NCI-H146 treated with DMSO at 0.1 percent for 48 hours (cell line): ENCODE results near the gene SYCP2L.
A peak's percentile ranks its signal among the peaks of the same experiment; 100 is the strongest.

ENCODE experiments used
- DNase-seq: peaks from one replicate; lab custom pipeline; 2025; ENCODE audit not compliant: unreplicated experiment; lab: John Stamatoyannopoulos, UW

The SYCP2L gene

DNA sequence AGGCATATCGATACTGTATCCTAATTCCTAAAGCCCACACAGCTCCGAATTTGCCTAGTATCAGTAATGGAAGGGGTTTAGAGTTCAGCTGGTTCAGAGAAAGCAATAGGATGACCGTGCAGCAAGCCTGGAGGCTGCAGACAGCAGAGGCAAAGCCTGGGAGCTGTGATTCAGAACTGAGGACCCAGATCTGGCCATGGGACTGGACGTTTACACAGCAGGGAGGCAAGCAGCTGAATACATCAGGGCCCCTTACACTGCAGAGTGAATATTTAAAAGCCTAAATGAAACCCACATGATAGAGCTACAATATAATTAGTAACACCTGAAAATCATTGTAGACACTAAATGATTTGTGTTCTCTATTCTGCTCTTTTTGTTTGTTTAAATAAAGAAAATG lies 119.2 kb downstream of the SYCP2L start:
- DNase-seq, result peak; percentile 38

GRCh38 chr6:11007715-11008608 lies 121.1 kb downstream of the SYCP2L start:
- no peak for DNase-seq

DNA sequence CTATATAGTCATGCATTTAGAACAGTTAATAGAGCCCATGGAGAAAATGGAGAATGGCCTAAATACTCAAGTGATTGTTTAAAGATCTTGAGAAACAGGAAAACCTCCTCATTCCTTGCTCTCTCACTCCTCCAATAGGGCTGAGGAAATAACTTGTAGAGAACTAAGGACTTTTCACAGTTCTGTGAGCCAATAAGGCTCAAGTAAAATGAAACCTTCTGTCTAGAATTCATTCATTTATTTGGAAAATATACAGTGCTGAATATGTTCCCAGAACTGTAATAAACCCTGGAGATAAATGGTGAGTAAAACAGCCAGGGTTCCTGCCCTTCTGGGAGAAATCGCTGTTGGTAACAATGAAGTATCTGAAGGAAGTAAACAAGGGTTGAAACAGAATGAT lies 122.0 kb downstream of the SYCP2L start:
- DNase-seq, result no peak

- no peak for DNase-seq
Observed at GRCh38 chr6:11009353-11009752, 122.5 kb downstream of the SYCP2L start.

DNA sequence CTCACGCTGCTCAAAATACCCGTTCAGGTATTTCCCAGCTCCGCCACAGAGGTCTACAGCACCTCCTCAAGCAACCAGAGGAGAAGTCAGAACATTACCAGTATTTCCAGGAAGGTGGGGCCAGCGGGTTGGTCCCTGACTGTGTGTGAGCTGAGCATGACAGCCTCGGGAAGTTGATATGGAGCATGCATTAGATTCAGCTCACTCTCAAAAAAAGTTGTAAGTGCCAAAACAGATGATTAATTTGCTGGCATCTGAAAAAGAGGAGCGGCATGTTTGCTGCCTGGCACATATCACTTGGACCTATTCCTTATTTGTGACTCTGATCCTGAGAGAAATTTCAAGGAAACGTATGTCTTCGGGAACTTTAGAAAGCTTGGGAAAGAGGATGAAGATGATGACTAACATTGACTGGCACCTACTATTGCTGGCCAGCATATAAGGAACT lies 125.0 kb downstream of the SYCP2L start:
- no peak for DNase-seq

DNA sequence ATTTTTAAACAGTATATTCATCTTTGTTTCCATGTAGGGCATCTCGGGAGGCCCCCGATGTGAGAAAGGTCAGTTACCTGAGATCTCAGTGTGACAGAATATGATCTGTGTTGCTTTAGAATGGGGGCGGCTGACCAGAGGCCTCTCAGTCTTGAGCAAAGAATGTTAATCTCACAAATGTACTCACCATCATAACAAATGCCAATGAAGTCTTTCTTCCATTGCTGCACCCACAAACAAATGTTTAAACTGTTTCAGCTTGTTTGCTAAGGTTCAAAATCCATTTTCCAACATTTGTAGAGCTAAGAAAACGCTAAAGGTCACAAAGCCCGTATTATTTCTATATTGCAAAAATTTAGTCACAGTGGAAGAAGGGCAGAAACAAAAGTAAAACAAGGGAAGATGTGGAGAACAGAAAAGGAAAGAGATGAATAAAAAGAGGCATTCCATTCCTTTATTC lies 125.5 kb downstream of the SYCP2L start:
- no peak for DNase-seq

- DNase-seq, result no peak
Observed at GRCh38 chr6:11012976-11013720, 126.3 kb downstream of the SYCP2L start.

GRCh38 chr6:11013721-11014070 lies 126.8 kb downstream of the SYCP2L start:
- no peak for DNase-seq

DNA sequence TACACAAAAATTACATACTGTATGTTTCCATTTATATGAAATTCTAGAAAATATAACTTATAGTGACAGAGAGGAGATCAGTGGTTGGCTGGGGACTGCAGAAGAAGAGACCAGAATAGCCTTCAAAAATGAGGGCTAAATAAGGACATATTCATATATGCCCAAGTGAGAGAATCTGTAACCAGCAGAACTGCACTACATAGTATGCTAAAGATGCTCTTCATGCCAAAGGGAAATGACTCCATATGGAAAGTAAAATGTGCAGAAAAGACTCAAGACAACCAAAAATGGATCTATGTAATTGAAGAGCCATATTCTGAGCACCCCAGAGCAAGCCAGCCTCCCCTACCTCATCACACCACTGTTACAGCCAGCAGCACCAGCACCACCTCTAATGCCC lies 128.2 kb downstream of the SYCP2L start:
- DNase-seq, result no peak

DNA sequence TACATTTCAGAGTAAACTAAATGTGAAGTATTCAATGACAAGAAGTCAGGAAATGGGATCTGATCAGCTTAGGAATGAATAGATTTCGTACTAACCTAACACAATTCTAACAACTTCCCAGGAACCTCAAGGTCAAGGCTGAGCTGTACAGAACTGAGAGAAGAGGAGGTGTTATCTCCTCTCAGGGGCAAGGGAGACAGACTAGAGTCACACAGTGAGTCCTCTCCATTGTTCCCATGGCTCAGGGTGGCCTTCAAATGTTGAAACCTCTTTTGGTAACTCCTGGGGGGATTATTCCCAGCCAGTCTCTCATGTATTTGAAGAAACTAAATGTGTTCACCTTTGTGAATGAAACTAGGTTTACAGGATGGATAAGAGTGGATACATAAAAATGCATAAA lies 129.6 kb downstream of the SYCP2L start:
- DNase-seq, result no peak

GRCh38 chr6:11017090-11017489 lies 130.2 kb downstream of the SYCP2L start:
- no peak for DNase-seq

- DNase-seq, result no peak
Observed at GRCh38 chr6:11018225-11018624, 131.4 kb downstream of the SYCP2L start.

DNA sequence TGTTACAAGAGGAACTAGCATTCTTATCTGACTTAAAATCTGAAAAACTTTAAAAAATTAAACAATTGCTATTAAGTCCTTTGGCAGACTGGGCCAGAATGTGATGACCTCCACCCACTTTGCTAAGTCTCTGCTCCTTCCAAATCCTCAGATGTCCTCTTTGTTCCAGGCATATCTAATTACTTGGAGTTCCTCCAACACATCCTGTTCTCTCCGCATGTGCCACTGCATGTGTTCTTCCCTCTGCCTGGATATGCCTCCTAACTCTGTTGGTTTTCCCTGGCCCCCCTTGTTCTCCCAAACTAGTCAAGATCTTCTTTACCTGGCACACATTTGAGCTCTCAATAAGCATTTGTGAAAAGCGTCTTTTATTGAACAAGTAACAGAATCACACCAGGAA lies 134.2 kb downstream of the SYCP2L start:
- DNase-seq, result no peak

- DNase-seq, result no peak
Observed at GRCh38 chr6:11021714-11022113, 134.9 kb downstream of the SYCP2L start.

DNA sequence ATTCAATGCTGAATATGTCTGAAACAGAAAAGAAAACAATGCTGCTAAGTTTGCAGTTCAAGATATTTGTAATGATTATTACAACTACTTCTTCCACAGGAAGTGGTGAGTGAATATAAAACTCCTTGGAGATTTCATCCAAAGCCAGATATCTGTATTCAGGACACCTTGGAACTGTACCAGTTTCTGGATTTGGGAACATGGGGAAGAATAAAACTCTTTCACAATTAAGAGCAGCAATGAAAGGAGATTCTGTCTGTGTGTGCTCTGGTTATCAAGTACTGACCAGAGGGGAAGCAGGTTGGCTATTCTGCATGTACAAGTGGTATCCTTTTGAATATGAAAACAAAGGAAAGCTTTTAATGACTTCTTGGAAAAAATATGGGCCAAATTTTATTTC lies 136.2 kb downstream of the SYCP2L start:
- no peak for DNase-seq
